Gastroesophageal sphincter (tissue), 3 donors: ENCODE results near the gene KDM4C.

Experiments used
- CTCF ChIP-seq, 4 experiments: fragments of 200-600 bp in 2 of 4; fragments of 450-650 bp in 2 of 4; sonication (generic) in 1 of 4; IDR thresholded peaks; one replicate each; pipeline ENCODE4 v1.5.1; 2017 to 2019; ENCODE audit warnings: antibody characterized with exemption in 4 of 4, mild to moderate bottlenecking in 2 of 4, moderate library complexity in 2 of 4
- EP300 ChIP-seq: sonication (generic); formaldehyde crosslinking; IDR thresholded peaks from one replicate; pipeline ENCODE4 v1.6.1; 2017; ENCODE audit warnings: antibody characterized with exemption, mild to moderate bottlenecking
- POLR2A ChIP-seq, 2 donors: fragments of 450-650 bp; IDR thresholded peaks; one replicate each; pipeline ENCODE4 v1.6.1; 2017; ENCODE audit warnings: antibody characterized with exemption in 2 of 2, mild to moderate bottlenecking in 2 of 2, moderate library complexity in 1 of 2
- POLR2AphosphoS5 ChIP-seq: sonication (generic); formaldehyde crosslinking; IDR thresholded peaks from one replicate; pipeline ENCODE4 v1.6.1; 2017; ENCODE audit warnings: antibody characterized with exemption

DNA sequence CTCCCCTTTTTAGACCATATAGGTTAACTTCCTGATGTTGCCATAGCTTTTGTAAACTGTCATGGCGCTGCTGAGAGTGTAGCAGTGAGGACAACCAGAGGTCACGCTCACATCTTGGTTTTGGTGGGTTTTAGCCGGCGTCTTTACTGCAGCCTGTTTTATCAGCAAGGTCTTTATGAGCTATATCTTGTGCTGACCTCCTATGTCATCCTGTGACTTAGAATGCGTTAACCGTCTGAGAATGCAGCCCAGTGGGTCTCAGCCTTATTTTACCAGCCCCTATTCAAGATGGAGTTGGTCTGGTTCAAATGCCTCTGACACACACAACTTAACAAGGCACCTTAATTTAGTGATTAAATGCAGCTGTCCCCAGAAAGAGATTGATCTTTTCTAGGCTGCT lies 23.9 kb upstream of the KDM4C start:
- TF ChIP-seq CTCF (IDR thresholded peaks at IDR 0.05) (no peak), POLR2A (IDR thresholded peaks at IDR 0.05) (no peak), EP300 (no peak), POLR2AphosphoS5 (no peak)
